GM23248 (cell line): ENCODE results near the gene ZNF677. TPM values are rescaled to one million over a fixed set of nuclear protein-coding genes. Genes with fewer than 3 reads are reported as not detected.
"Not testable (repeated sequence)": the region's sequence is repeated elsewhere in the genome, so short reads cannot be mapped to it uniquely, and the experiment has no call there.

Experiments
- DNase-seq: peaks from one replicate; pipeline ENCODE4 v3.0.0-alpha.2; 2015
- H2AFZ ChIP-seq: fragments of 200-600 bp; sonication (generic); 2 replicates; pipeline ENCODE4 v1.6.1; 2016; ENCODE audit warnings: antibody characterized with exemption
- H3F3A ChIP-seq: fragments of 200-600 bp; sonication (generic); 2 replicates; pipeline ENCODE4 v1.6.1; 2016; ENCODE audit warnings: mild to moderate bottlenecking, antibody characterized with exemption, mixed run types; ENCODE audit not compliant: insufficient read depth
- H3K27ac ChIP-seq: fragments of 200-600 bp; sonication (generic); 2 replicates; pipeline ENCODE4 v1.5.1; 2016; ENCODE audit warnings: mild to moderate bottlenecking
- H3K27me3 ChIP-seq: fragments of 200-600 bp; sonication (generic); replicated peaks from 2 replicates; pipeline ENCODE4 v1.6.1; 2016; ENCODE audit warnings: mild to moderate bottlenecking; ENCODE audit not compliant: insufficient read depth
- H3K36me3 ChIP-seq: fragments of 200-600 bp; sonication (generic); 2 replicates; pipeline ENCODE4 v1.6.1; 2016; ENCODE audit warnings: low read depth, mild to moderate bottlenecking
- H3K4me1 ChIP-seq: fragments of 200-600 bp; sonication (generic); 2 replicates; pipeline ENCODE4 v1.6.1; 2016; ENCODE audit warnings: mild to moderate bottlenecking; ENCODE audit not compliant: insufficient read depth
- H3K4me2 ChIP-seq: fragments of 200-600 bp; sonication (generic); one replicate; pipeline ENCODE4 v1.6.1; 2016; ENCODE audit warnings: mild to moderate bottlenecking; ENCODE audit not compliant: unreplicated experiment
- H3K4me3 ChIP-seq: fragments of 200-600 bp; sonication (generic); 2 replicates; pipeline ENCODE4 v1.5.1; 2016; ENCODE audit warnings: mild to moderate bottlenecking
- H3K79me2 ChIP-seq: fragments of 200-600 bp; sonication (generic); 2 replicates; pipeline ENCODE4 v1.6.1; 2016; ENCODE audit warnings: mild to moderate bottlenecking; ENCODE audit not compliant: insufficient read depth
- H3K9ac ChIP-seq: fragments of 200-600 bp; sonication (generic); 2 replicates; pipeline ENCODE4 v1.6.1; 2016; ENCODE audit warnings: mild to moderate bottlenecking
- H3K9me2 ChIP-seq: fragments of 200-600 bp; sonication (generic); 2 replicates; pipeline ENCODE4 v1.6.1; 2016; ENCODE audit warnings: mixed run types, mild to moderate bottlenecking, moderate library complexity; ENCODE audit not compliant: insufficient read depth
- H3K9me3 ChIP-seq: fragments of 200-600 bp; sonication (generic); one replicate; pipeline ENCODE4 v1.6.1; 2017; ENCODE audit warnings: low read depth
- H4K20me1 ChIP-seq: fragments of 200-600 bp; sonication (generic); 2 replicates; pipeline ENCODE4 v1.6.0; 2016; ENCODE audit not compliant: insufficient read depth
- EZH2 ChIP-seq: fragments of 200-600 bp; sonication (generic); IDR thresholded peaks from 2 replicates; pipeline ENCODE4 v1.6.1; 2018; ENCODE audit warnings: antibody characterized with exemption, mild to moderate bottlenecking; ENCODE audit not compliant: insufficient read depth, poor library complexity, severe bottlenecking
- EZH2phosphoT487 ChIP-seq: fragments of 200-600 bp; sonication (generic); IDR thresholded peaks from 2 replicates; pipeline ENCODE4 v1.6.1; 2018; ENCODE audit warnings: antibody characterized with exemption, moderate library complexity, mild to moderate bottlenecking, low read depth; ENCODE audit not compliant: insufficient read depth
- WGBS, 2 experiments: methylation state at CpG; one replicate each; pipeline ENCODE4 v1.1.6; 2015 to 2017; ENCODE audit warnings: low lambda C conversion rate in 2 of 2, low coverage in 1 of 2; ENCODE audit errors: missing lambda C conversion rate in 2 of 2; 5-methylcytosine and 5-hydroxymethylcytosine counted together
- in situ Hi-C: fragments of 300-500 bp; cut with MboI; formaldehyde crosslinking; loops from 2 replicates; pipeline ENCODE4 v1.15.0; 2020
- polyA plus RNA-seq: library from polyadenylated mRNA; unstranded; fragments of >200 nt; fragmentation: Nextera tagmentation; extraction: Ambion mirVana; gene quantifications from 2 replicates; pipeline ENCODE4 v1.2.1, GENCODE V29; 2016
- total RNA-seq: library from RNA; depleted of rRNA; stranded (reverse); fragments of >200 nt; shearing (Covaris generic); gene quantifications from 2 replicates; pipeline ENCODE4 v1.2.3, GENCODE V29; 2014; rRNA removed

ZNF677 gene
- total and polyA plus RNA-seq, 2 experiments from 2014 or later = 18.8 to 19.5 TPM

GRCh38 chr19:53190253-53190652 is 64.4 kb downstream of the ZNF677 start:
- TF ChIP-seq EZH2 = no peak
- no peak for TF ChIP-seq EZH2phosphoT487
- Histone ChIP-seq H3K79me2 (no peaks in the 10 kb centered on the region; the same call in 1 of the 2 replicates), H2AFZ (no peak overlapping the region), H3K27ac (no peak overlapping the region), H3K4me1 (no peaks in the 10 kb centered on the region), H3K27me3 (no peaks in the 10 kb centered on the region), H3K9me3 (no peaks in the 10 kb centered on the region), H3K4me3 (no peak overlapping the region), H3K9ac (no peak overlapping the region), H3F3A (no peaks in the 10 kb centered on the region), H4K20me1 (no peaks in the 10 kb centered on the region), H3K9me2 (no peaks in the 10 kb centered on the region), H3K36me3 (no peaks in the 10 kb centered on the region; the same call in 1 of the 2 replicates), H3K4me2 (no peak overlapping the region)
- in situ Hi-C loops = no loop called here
- WGBS, 2 experiments = 79 to 85% methylated on average over 3 of the region's 3 CpGs
- DNase-seq = no peak

DNA sequence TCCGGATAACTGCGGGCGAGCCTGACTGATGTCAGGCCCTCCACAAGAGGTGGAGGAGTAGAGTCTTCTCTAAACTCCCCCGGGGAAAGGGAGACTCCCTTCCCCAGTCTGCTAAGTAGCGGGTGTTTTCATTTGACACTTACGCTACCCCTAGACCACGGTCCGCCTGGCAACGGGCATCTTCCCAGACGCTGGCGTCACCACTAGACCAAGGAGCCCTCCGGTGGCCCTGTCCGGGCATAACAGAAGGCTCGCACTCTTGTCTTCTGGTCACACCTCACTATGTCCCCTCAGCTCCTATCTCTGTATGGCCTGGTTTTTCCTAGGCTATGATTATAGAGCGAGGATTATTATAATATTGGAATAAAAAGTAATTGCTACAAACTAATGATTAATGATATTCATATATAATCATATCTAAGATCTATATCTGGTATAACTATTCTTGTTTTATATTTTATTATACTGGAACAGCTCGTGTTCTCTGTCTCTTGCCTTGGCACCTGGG is 64.9 kb downstream of the ZNF677 start:
- H3K9ac ChIP-seq, H3F3A ChIP-seq, H3K79me2 ChIP-seq, H3K9me3 ChIP-seq, H3K4me3 ChIP-seq, H3K4me2 ChIP-seq, H3K27ac ChIP-seq, H4K20me1 ChIP-seq, H3K4me1 ChIP-seq, H3K27me3 ChIP-seq, DNase-seq, H2AFZ ChIP-seq, H3K36me3 ChIP-seq, H3K9me2 ChIP-seq, in situ Hi-C loops: not testable (repeated sequence)
- 71 to 75% methylated on average over 11 to 12 of the region's 16 CpGs for WGBS, 2 experiments

Other genes starting within 250 kb of the ZNF677 start
- not detected in 2 replicates for gene ERVV-1, start 241.0 kb downstream of the ZNF677 start, total RNA-seq
- not detected in 2 replicates for gene ERVV-1, start 241.0 kb downstream of the ZNF677 start, polyA plus RNA-seq
- not detected in 2 replicates for gene ERVV-2, start 210.1 kb downstream of the ZNF677 start, total RNA-seq
- gene ERVV-2, start 210.1 kb downstream of the ZNF677 start, polyA plus RNA-seq = not detected in 2 replicates
- gene ZNF160, start 151.5 kb downstream of the ZNF677 start, total RNA-seq = 20.2 and 23.0 TPM in 2 replicates
- 18.2 and 20.6 TPM in 2 replicates for gene ZNF160, start 151.5 kb downstream of the ZNF677 start, polyA plus RNA-seq
- 9.4 and 18.7 TPM in 2 replicates for gene ZNF415, start 122.0 kb downstream of the ZNF677 start, total RNA-seq
- gene ZNF415, start 122.0 kb downstream of the ZNF677 start, polyA plus RNA-seq = 7.9 and 8.9 TPM in 2 replicates
- 4.6 and 7.3 TPM in 2 replicates for gene ZNF347, start 95.8 kb downstream of the ZNF677 start, total RNA-seq
- gene ZNF347, start 95.8 kb downstream of the ZNF677 start, polyA plus RNA-seq = 2.7 and 3.2 TPM in 2 replicates
- 3.8 and 3.9 TPM in 2 replicates for gene ZNF665, start 61.5 kb downstream of the ZNF677 start, total RNA-seq
- 2.4 and 2.8 TPM in 2 replicates for gene ZNF665, start 61.5 kb downstream of the ZNF677 start, polyA plus RNA-seq
- not detected in 2 replicates for gene VN1R2, start 3.4 kb upstream of the ZNF677 start, total RNA-seq
- gene VN1R2, start 3.4 kb upstream of the ZNF677 start, polyA plus RNA-seq = not detected in 2 replicates
- not detected in 2 replicates for gene VN1R4, start 12.8 kb upstream of the ZNF677 start, total RNA-seq
- not detected in 2 replicates for gene VN1R4, start 12.8 kb upstream of the ZNF677 start, polyA plus RNA-seq
- 5.2 and 7.5 TPM in 2 replicates for gene ZNF845, start 78.9 kb upstream of the ZNF677 start, total RNA-seq
- 3.1 and 3.5 TPM in 2 replicates for gene ZNF845, start 78.9 kb upstream of the ZNF677 start, polyA plus RNA-seq
- 3.6 and 7.6 TPM in 2 replicates for gene ZNF525, start 110.8 kb upstream of the ZNF677 start, total RNA-seq
- 1.9 and 2.0 TPM in 2 replicates for gene ZNF525, start 110.8 kb upstream of the ZNF677 start, polyA plus RNA-seq
- 6.3 and 6.4 TPM in 2 replicates for gene ZNF765, start 140.3 kb upstream of the ZNF677 start, total RNA-seq
- 4.6 and 5.5 TPM in 2 replicates for gene ZNF765, start 140.3 kb upstream of the ZNF677 start, polyA plus RNA-seq
- gene ZNF761, start 177.1 kb upstream of the ZNF677 start, total RNA-seq = 12.2 and 19.0 TPM in 2 replicates
- 5.7 and 6.5 TPM in 2 replicates for gene ZNF761, start 177.1 kb upstream of the ZNF677 start, polyA plus RNA-seq
- gene ZNF813, start 212.9 kb upstream of the ZNF677 start, total RNA-seq = 2.0 and 2.7 TPM in 2 replicates
- gene ZNF813, start 212.9 kb upstream of the ZNF677 start, polyA plus RNA-seq = 1.0 and 1.4 TPM in 2 replicates